AG10803 (cell line): ENCODE measurements around the gene NTNG1.

Source experiments
- DNase-seq: peaks from one replicate; pipeline ENCODE4 v3.0.0; 2010; ENCODE audit warnings: low read depth
- H3K4me3 ChIP-seq: 2 replicates; pipeline ENCODE4 v1.5.1; 2011; ENCODE audit warnings: mild to moderate bottlenecking, low read length, control low read depth
- CTCF ChIP-seq: conservative IDR thresholded peaks from 2 replicates; pipeline ENCODE4 v1.5.1; 2011; ENCODE audit warnings: mild to moderate bottlenecking, low read length, control low read depth, inconsistent platforms

The NTNG1 gene

GRCh38 chr1:107254306-107254705 lies 113.5 kb downstream of the NTNG1 start:
- no peak for TF ChIP-seq CTCF
- DNase-seq: no peak
- no peak overlapping the region for H3K4me3 ChIP-seq

GRCh38 chr1:107255469-107255868 lies 114.6 kb downstream of the NTNG1 start:
- no peak for TF ChIP-seq CTCF
- H3K4me3 ChIP-seq: no peak overlapping the region
- no peak for DNase-seq

- DNase-seq: peak; percentile 62
- no peak for TF ChIP-seq CTCF
These were observed 121.8 kb downstream of the NTNG1 start for GRCh38 chr1:107262467-107263286.

GRCh38 chr1:107263291-107263915 lies 122.6 kb downstream of the NTNG1 start:
- DNase-seq: no peak
- H3K4me3 ChIP-seq: no peak overlapping the region
- TF ChIP-seq CTCF: no peak

More at GRCh38 chr1:107262467-107263286, 121.8 kb downstream of the NTNG1 start:
- H3K4me3 ChIP-seq: no peak overlapping the region

- DNase-seq: no peak
- no peak overlapping the region for H3K4me3 ChIP-seq
- no peak for TF ChIP-seq CTCF
These were observed 123.2 kb downstream of the NTNG1 start for GRCh38 chr1:107264007-107264406.

GRCh38 chr1:107264561-107264960 lies 123.7 kb downstream of the NTNG1 start:
- peak; percentile 6 for DNase-seq
- H3K4me3 ChIP-seq: no peak overlapping the region
- no peak for TF ChIP-seq CTCF

GRCh38 chr1:107267489-107267888 lies 126.7 kb downstream of the NTNG1 start:
- no peak for TF ChIP-seq CTCF
- no peak for DNase-seq
- no peak overlapping the region for H3K4me3 ChIP-seq
